ENCODE measurements around the gene RPRD1A.

GRCh38 chr18:36020174-36020711, 47.1 kb downstream of the RPRD1A start:
- TF ChIP-seq CTCF (IDR thresholded peaks at IDR 0.05) (no peak), POLR2A (IDR thresholded peaks at IDR 0.05) (no peak)

All from testis (tissue), 2 donors.